ENCODE results near the gene TUBA3E.

- no peak for TF ChIP-seq RAD21 (IDR thresholded peaks at IDR 0.05; ENCODE audit: low read depth)
- TF ChIP-seq EP300 (IDR thresholded peaks at IDR 0.05; ENCODE audit: borderline replicate concordance) = no peak
- TF ChIP-seq MAX (IDR thresholded peaks at IDR 0.05) = no peak
- no peak for TF ChIP-seq YY1 (IDR thresholded peaks at IDR 0.05; ENCODE audit: low read depth)
- no peak for TF ChIP-seq TCF12 (IDR thresholded peaks at IDR 0.05; ENCODE audit: low read depth)
- no peak for TF ChIP-seq CREB1 (IDR thresholded peaks at IDR 0.05; ENCODE audit: low read depth)
These were observed 45.1 kb upstream of the TUBA3E start for GRCh38 chr2:130243359-130243758.

Data from Ishikawa (cell line).